ENCODE data around the gene ATXN1.

DNA sequence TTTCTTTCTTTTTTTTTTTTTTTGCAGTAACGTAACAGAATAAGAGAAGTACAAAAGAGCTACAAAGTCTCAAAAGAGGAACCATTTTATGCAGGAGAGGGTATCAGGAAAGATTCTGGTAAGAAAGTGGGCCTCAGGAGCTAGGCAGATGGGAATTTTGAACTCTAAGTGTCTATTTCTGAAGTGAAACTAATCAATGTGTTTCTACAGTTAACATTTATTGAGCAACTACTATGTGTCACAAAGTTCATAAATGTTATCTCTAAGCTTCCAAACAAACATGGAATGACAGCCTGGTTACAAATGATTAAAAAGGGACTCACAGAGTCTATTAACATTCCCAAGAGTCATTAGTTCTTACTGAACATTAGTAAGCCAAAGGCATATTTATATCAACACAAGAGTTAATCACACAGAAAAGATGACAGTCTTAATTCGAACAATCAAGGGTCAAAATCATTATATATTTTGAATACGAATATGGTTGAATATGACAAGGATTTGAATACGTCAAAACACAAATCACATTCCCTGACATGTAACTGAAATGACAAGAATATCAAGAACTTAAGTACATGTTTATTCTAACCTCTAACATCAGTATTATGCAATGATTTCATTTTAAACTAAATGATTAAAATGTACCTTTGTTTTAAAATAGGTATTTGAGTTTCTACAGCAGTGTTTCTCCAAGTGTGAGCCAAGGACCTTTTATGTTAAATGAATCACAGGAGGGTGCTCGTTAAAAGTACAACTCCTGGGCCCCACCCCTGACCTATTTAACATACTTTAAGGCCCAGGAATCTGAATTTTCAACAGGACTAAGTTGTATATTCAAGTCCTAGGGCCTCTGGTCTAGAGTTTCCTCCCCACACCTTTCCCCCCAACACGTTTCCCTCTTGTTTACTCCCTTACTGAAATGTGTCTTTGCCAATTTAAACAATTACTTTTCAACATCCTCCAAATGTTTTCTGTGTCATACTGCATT is 89.7 kb downstream of the ATXN1 start:
- TF ChIP-seq EZH2phosphoT487 (IDR thresholded peaks at IDR 0.05; ENCODE audit: borderline replicate concordance, low read length) = no peak
- TF ChIP-seq, protein P1, sequence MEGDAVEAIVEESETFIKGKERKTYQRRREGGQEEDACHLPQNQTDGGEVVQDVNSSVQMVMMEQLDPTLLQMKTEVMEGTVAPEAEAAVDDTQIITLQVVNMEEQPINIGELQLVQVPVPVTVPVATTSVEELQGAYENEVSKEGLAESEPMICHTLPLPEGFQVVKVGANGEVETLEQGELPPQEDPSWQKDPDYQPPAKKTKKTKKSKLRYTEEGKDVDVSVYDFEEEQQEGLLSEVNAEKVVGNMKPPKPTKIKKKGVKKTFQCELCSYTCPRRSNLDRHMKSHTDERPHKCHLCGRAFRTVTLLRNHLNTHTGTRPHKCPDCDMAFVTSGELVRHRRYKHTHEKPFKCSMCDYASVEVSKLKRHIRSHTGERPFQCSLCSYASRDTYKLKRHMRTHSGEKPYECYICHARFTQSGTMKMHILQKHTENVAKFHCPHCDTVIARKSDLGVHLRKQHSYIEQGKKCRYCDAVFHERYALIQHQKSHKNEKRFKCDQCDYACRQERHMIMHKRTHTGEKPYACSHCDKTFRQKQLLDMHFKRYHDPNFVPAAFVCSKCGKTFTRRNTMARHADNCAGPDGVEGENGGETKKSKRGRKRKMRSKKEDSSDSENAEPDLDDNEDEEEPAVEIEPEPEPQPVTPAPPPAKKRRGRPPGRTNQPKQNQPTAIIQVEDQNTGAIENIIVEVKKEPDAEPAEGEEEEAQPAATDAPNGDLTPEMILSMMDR (IDR thresholded peaks at IDR 0.05; ENCODE audit: low read depth, low read length, poor library complexity, severe bottlenecking) = no peak
